SH-SY5Y (cell line): ENCODE results near the gene CGB8.
"Not testable (repeated sequence)": the region's sequence is repeated elsewhere in the genome, so short reads cannot be mapped to it uniquely, and the experiment has no call there.

ENCODE experiments used
- GATA2 ChIP-seq: IDR thresholded peaks from 2 replicates; pipeline ENCODE4 v1.6.1; 2011; ENCODE audit warnings: mild to moderate bottlenecking, low read depth, low read length
- GATA3 ChIP-seq: IDR thresholded peaks from 2 replicates; pipeline ENCODE4 v1.6.1; 2011; ENCODE audit warnings: low read depth, mild to moderate bottlenecking, low read length, moderate library complexity

The CGB8 gene

DNA sequence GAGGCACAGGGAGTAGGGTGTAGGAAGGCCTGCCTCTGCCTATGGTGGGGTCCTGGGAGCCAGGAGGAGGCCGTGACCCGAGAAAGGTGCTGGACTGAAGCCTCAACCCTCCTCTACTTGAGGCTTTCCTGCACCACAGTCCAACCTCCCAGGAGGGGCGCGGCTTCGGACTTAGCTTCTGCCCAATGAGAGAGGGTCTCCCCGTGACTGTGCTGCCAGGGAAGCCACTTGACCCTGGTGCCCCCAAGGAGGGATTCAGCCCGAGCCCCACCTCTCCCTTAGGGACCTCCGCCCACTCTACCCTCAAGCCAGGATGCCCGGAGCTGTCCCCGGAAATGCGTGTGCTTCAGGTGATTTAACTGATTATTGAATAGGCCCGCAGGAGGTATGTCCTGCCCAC is at the start of gene CGB8:
CGB8 (minus strand) TSS at position 101 of the 400 bp plus-strand sequence. CDS start 372 bp downstream, outside the sequence.
- TF ChIP-seq GATA2, GATA3: not testable (repeated sequence)

DNA sequence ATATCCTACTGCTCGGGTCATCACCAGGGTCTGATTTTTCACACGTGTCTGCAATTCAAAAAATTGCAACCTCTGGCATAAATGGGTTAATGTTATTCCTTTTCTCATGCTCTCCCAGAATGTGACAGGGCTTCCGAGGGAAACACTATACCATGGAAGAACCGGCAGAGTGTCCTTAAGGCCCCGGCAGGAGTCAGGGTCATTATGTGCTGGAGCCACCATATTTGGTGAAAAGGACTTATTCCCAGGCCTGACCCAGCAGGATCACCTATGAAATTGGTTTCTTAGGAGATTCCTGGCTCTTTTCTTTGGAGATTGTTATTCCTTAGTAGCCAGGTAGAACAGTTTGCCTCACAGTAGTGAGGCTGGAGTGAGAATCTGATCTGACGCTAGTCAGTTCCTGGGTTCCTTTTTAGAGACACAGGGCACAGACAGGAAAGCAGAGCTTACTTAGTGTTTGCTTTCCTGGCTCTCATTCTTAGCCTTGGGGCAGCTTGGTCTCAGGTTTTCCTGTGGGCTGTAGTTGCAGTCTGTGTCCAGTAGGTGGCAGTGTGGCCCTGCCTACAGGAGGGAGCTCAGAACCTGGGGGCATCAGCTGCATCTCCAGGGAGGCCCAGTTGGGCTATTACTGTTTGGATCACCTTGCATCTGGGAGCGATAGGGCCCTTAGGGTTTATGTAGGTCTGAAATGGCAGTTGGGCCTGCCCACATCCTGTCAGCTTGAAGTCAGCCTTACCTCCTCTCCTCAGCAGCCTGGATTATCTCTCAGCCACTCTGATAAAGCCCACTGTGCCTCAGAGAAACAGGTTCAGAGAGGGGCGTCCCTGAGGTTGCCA is 48.8 kb upstream of the CGB8 start:
- TF ChIP-seq GATA3 (no peak), GATA2 (no peak)

DNA sequence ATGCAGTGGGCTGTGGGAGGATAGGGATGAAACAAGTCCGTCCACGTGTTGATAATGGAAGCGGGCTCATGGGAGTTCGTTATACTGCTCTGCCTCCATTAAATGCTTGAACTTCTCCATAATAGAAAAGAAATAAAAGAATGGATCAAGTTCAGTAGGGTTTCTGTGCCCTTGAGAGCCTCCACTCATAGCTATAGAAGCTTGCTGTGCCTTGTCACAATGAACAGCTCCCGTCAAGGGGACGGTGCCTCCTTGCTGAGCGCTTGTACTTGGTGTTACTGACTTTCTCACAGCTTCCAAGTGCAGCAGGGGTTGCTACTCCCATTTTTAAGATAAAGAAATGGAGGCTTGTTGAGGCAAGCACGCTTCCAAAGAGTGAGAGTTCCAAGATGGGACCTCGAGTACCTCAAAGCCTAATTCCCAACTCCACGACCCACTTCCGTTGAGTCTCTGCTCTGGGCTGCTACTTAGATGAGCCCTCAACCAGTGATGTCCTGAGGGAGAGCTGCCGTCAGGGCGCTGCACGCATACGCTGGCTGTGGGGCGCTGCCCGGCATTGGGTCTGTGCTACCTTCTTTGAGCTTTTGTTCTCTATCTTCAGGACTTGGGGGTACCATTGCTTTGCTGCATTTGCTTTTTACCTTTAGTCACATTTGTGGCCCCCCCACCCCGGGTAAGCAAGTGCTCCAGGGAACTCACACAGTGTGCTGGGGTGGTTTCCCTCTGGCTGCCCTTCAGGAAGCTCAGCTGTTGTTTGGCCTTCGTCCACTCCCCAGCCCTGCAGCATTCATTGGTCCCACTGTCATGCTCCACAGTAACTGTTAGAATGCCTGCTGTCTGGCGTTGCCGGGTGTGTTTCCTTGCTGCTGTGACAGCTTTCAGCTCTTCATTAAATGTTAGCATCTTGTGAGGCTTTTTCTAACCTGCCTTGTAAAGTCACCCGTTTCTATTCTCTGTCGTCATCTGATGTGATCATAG is 45.9 kb upstream of the CGB8 start:
- no peak for TF ChIP-seq GATA2
- no peak for TF ChIP-seq GATA3

GRCh38 chr19:49092686-49093085 is 43.8 kb upstream of the CGB8 start:
- TF ChIP-seq GATA2 (no peak), GATA3 (no peak)

- TF ChIP-seq GATA3: no peak
- no peak for TF ChIP-seq GATA2
Measured at GRCh38 chr19:49091391-49092038, 42.6 kb upstream of the CGB8 start.

GRCh38 chr19:49086296-49086695 is 37.4 kb upstream of the CGB8 start:
- TF ChIP-seq GATA3: no peak
- no peak for TF ChIP-seq GATA2

DNA sequence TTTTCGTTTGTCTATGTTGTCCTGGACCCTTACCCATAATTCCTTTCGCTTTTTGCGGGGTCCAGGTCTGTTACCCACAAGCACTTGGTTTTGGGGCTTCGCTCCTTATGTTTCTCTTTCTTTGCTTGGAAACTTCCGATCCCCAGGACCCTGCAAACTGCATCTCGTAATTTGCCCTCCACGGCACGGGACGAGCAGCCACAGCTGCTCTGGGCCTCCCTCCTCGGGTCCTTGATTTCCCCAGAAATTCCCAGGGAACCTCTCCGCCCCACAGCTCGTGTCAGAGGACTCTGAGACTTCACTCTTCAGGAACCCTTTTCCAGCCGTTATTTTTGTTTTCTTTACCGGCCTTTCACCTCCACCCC is 36.9 kb upstream of the CGB8 start:
- TF ChIP-seq GATA3 (no peak), GATA2 (no peak)

- no peak; the same call in 1 of the 2 replicates for TF ChIP-seq GATA2
- TF ChIP-seq GATA3: no peak
Measured at GRCh38 chr19:49085020-49085867, 36.3 kb upstream of the CGB8 start, which contains the start of gene SNRNP70. Gene SNRNP70 (plus strand): TSS chr19:49085451. CDS start chr19:49086415, 964 bp downstream.

GRCh38 chr19:49084206-49085019 is 35.5 kb upstream of the CGB8 start:
- TF ChIP-seq GATA3 (no peak), GATA2 (peak; percentile 50; the same call in 1 of the 2 replicates)

DNA sequence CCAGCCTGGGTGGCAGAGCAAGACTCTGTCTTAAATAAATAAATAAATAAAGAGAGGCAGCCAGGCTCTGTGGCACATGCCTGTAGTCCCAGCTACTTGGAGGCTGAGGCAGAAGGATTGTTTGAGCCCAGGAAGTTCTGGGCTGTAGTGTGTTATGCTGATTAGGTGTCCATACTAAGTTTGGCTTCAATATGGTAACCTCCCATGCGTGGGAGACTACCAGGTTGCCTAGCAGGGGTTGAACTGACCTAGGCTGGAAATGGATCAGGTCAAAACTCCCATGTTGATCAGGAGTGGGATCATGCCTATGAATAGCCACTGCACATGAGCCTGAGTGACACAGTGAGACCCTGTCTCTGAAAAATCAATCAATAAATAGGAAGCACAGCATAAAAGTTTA is 32.4 kb upstream of the CGB8 start:
- TF ChIP-seq GATA2 (no peak), GATA3 (no peak)

- TF ChIP-seq GATA3 (no peak), GATA2 (no peak)
Measured at GRCh38 chr19:49080392-49080791, 31.5 kb upstream of the CGB8 start.

GRCh38 chr19:49073514-49074378 is 24.8 kb upstream of the CGB8 start:
- TF ChIP-seq GATA3 (no peak), GATA2 (no peak)
